Testis (tissue), 3 donors: ENCODE results near the gene GATAD2A. TPM values are rescaled to one million over a fixed set of nuclear protein-coding genes. Genes with fewer than 3 reads are reported as not detected.
A peak's percentile ranks its signal among the peaks of the same experiment; 100 is the strongest.

Source experiments
- DNase-seq: peaks from one replicate; pipeline ENCODE4 v3.0.0-alpha.2; 2019
- H3K27ac ChIP-seq, 2 donors: fragments of 200-600 bp; sonication (generic); one replicate each; pipeline ENCODE4 v1.5.1; 2019
- H3K27me3 ChIP-seq: fragments of 200-600 bp; sonication (generic); one replicate; pipeline ENCODE4 v1.5.1; 2019
- H3K36me3 ChIP-seq: fragments of 200-600 bp; sonication (generic); one replicate; pipeline ENCODE4 v1.5.1; 2017; ENCODE audit warnings: low read depth; ENCODE audit errors: missing control alignments
- H3K4me1 ChIP-seq: fragments of 200-600 bp; sonication (generic); one replicate; pipeline ENCODE4 v1.5.1; 2019
- H3K4me3 ChIP-seq, 2 donors: fragments of 200-600 bp; sonication (generic); one replicate each; pipeline ENCODE4 v1.5.1; 2017 to 2019
- H3K9me3 ChIP-seq: fragments of 200-600 bp; sonication (generic); one replicate; pipeline ENCODE4 v1.5.1; 2017
- CTCF ChIP-seq, 3 experiments: fragments of 450-650 bp in 2 of 3; fragments of 200-600 bp in 1 of 3; sonication (generic) in 1 of 3; IDR thresholded peaks; one replicate each; pipeline ENCODE4 v1.5.1; 2016 to 2019; ENCODE audit warnings: antibody characterized with exemption in 3 of 3, mild to moderate bottlenecking in 2 of 3, moderate library complexity in 1 of 3
- POLR2A ChIP-seq: fragments of 450-650 bp; IDR thresholded peaks from one replicate; pipeline ENCODE4 v1.6.1; 2017; ENCODE audit warnings: antibody characterized with exemption, mild to moderate bottlenecking, moderate library complexity
- WGBS, 2 donors: methylation state at CpG; one replicate each; pipeline ENCODE4 v1.1.5; 2018; 5-methylcytosine and 5-hydroxymethylcytosine counted together
- intact Hi-C: fragments of 100-400 bp; cut with DNase I; formaldehyde crosslinking; loops from one replicate; pipeline ENCODE4 v1.15.1; 2023; ENCODE audit warnings: low total_unique reads
- polyA plus RNA-seq: library from polyadenylated mRNA; stranded (reverse); fragments of 350-450 nt; fragmentation: Illumina TruSeq; extraction: RNeasy Lipid Tissue Mini Kit (QIAGEN cat#74804); gene quantifications from one replicate; pipeline ENCODE4 v1.2.3, GENCODE V29; 2014; ENCODE audit warnings: low read depth, low replicate concordance; ENCODE audit not compliant: insufficient read depth
- total RNA-seq, 2 donors: library from RNA; depleted of rRNA; stranded (reverse); fragments of >200 nt; gene quantifications; one replicate each; pipeline ENCODE4 v1.2.3, GENCODE V29; 2016

Gene GATAD2A
- total and polyA plus RNA-seq, 3 donors from 2014 or later = 109 to 197 (median 163) TPM

GRCh38 chr19:19550485-19550929 is 145.0 kb downstream of the GATAD2A start:
- 24% methylated on average over 8 of the region's 8 CpGs; no CpG with 5 or more reads in 1 of the 2 donors for WGBS, 2 donors

GRCh38 chr19:19550972-19551852 is 145.7 kb downstream of the GATAD2A start:
- no peak for DNase-seq
- no peaks in the 10 kb centered on the region for H3K4me1 ChIP-seq
- intact Hi-C loops = no loop called here
- H3K27ac ChIP-seq = no peak overlapping the region
- H3K36me3 ChIP-seq = no peaks in the 10 kb centered on the region
- no peaks in the 10 kb centered on the region for H3K27me3 ChIP-seq
- no peaks in the 10 kb centered on the region for H3K9me3 ChIP-seq
- H3K4me3 ChIP-seq = no peak overlapping the region
- TF ChIP-seq CTCF (IDR thresholded peaks at IDR 0.05) (no peak), POLR2A (no peak)
- 73 to 78% methylated on average over 7 to 10 of the region's 10 CpGs for WGBS, 2 donors

More at GRCh38 chr19:19550485-19550929, 145.0 kb downstream of the GATAD2A start:
- TF ChIP-seq CTCF (IDR thresholded peaks at IDR 0.05) = no peak
- TF ChIP-seq POLR2A = no peak
- no peak for DNase-seq
- Histone ChIP-seq H3K27me3 (no peaks in the 10 kb centered on the region), H3K27ac (no peak overlapping the region), H3K4me1 (no peaks in the 10 kb centered on the region), H3K36me3 (no peaks in the 10 kb centered on the region), H3K4me3 (no peak overlapping the region), H3K9me3 (no peaks in the 10 kb centered on the region)
- intact Hi-C loops = no loop called here

GRCh38 chr19:19551853-19552192 is 146.3 kb downstream of the GATAD2A start:
- H3K27me3 ChIP-seq = no peaks in the 10 kb centered on the region
- H3K4me1 ChIP-seq = no peaks in the 10 kb centered on the region
- H3K36me3 ChIP-seq = no peaks in the 10 kb centered on the region
- TF ChIP-seq CTCF (IDR thresholded peaks at IDR 0.05) = no peak
- no peak for TF ChIP-seq POLR2A
- no peak overlapping the region for H3K27ac ChIP-seq
- no peaks in the 10 kb centered on the region for H3K9me3 ChIP-seq
- DNase-seq = no peak
- intact Hi-C loops = no loop called here
- 65 to 71% methylated on average over 4 to 14 of the region's 14 CpGs for WGBS, 2 donors
- H3K4me3 ChIP-seq = no peak overlapping the region

GRCh38 chr19:19552798-19553197 is 147.3 kb downstream of the GATAD2A start:
- TF ChIP-seq CTCF (IDR thresholded peaks at IDR 0.05) = peak in 1 of 3 experiments; percentile 44
- no peak for TF ChIP-seq POLR2A
- 66 to 80% methylated on average over 4 to 6 of the region's 6 CpGs for WGBS, 2 donors

GRCh38 chr19:19553670-19554069 is 148.2 kb downstream of the GATAD2A start:
- intact Hi-C loops = no loop called here
- TF ChIP-seq CTCF (IDR thresholded peaks at IDR 0.05) (no peak), POLR2A (no peak)
- no peaks in the 10 kb centered on the region for H3K9me3 ChIP-seq

More at GRCh38 chr19:19552798-19553197, 147.3 kb downstream of the GATAD2A start:
- intact Hi-C loops = no loop called here
- no peaks in the 10 kb centered on the region for H3K4me1 ChIP-seq
- no peak overlapping the region for H3K27ac ChIP-seq
- DNase-seq = no peak
- H3K27me3 ChIP-seq = no peaks in the 10 kb centered on the region
- H3K9me3 ChIP-seq = no peaks in the 10 kb centered on the region
- H3K4me3 ChIP-seq = no peak overlapping the region
- H3K36me3 ChIP-seq = no peaks in the 10 kb centered on the region

More at GRCh38 chr19:19553670-19554069, 148.2 kb downstream of the GATAD2A start:
- H3K4me1 ChIP-seq = no peaks in the 10 kb centered on the region
- H3K27me3 ChIP-seq = no peaks in the 10 kb centered on the region
- WGBS, 2 donors = 77 to 87% methylated on average over 8 to 10 of the region's 10 CpGs
- no peaks in the 10 kb centered on the region for H3K36me3 ChIP-seq
- H3K4me3 ChIP-seq = no peak overlapping the region
- H3K27ac ChIP-seq = no peak overlapping the region
- no peak for DNase-seq
